ENCODE data around the gene TMEM17. TPM values are rescaled to one million over a fixed set of nuclear protein-coding genes. Genes with fewer than 3 reads are reported as not detected.
A peak's percentile ranks its signal among the peaks of the same experiment; 100 is the strongest.

TMEM17 gene
- total and polyA plus RNA-seq, 2 of the 13 experiments (the other 11 are each of a cell fraction or from before 2014, with no cell fraction given), result 0.22 to 0.50 TPM

DNA sequence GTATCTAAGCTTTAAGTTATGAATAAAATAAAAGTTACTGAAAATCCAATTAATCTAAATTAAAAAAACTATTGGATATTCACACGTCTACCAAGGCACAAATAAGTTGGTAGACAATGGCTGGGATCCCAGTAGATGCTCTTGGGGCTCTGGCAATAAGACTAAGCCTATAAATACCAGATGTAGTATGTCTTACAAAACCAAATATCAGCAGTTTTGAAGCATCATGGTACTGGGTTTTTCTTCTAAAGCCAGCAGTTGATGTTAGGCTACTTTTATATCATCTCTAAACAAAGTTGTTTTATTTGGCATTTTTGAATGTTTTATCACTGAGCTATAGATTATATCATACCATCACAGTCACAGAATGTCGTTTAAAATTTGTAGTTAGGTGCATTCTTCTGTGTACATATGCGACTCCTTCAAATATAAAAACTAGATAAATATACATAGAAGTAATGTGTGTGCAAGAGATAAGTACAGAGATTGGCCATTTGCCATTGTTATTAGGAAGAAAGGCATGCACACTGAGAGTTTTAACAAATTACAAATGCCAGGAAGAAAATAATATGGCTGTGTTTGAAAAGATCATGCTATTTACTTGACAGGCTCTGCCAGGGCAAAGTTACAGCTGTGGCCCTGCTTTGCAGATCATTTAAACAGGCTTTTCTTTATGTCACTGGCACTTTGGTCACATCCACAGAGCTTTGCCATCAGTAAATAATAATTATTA is 21.6 kb upstream of the TMEM17 start (continued):
- TF ChIP-seq NCOA1 (CRISPR knock-in tag; IDR thresholded peaks at IDR 0.05) (no peak), ZNF34 (CRISPR knock-in tag; IDR thresholded peaks at IDR 0.05; ENCODE audit: borderline replicate concordance) (no peak), ZSCAN20 (CRISPR knock-in tag; IDR thresholded peaks at IDR 0.05; ENCODE audit: borderline replicate concordance) (no peak), MATR3 (CRISPR knock-in tag; IDR thresholded peaks at IDR 0.05) (no peak), NCOR1 (IDR thresholded peaks at IDR 0.05; ENCODE audit: borderline replicate concordance, low read length) (peak; percentile 36; the same call in 1 of the 2 replicates), TAF1 (CRISPR knock-in tag; IDR thresholded peaks at IDR 0.05) (no peak), AKAP8 (CRISPR knock-in tag; IDR thresholded peaks at IDR 0.05) (no peak), ZNF430 (CRISPR knock-in tag; IDR thresholded peaks at IDR 0.05) (no peak), KDM3A (CRISPR knock-in tag; IDR thresholded peaks at IDR 0.05; ENCODE audit: low read depth) (no peak), MBD4 (IDR thresholded peaks at IDR 0.05; ENCODE audit: borderline replicate concordance, low read length) (no peak), NFATC3 (CRISPR knock-in tag; IDR thresholded peaks at IDR 0.05) (no peak), SKI (IDR thresholded peaks at IDR 0.05; ENCODE audit: partially characterized antibody) (no peak), FOXK1 (CRISPR knock-in tag; IDR thresholded peaks at IDR 0.05; ENCODE audit: borderline replicate concordance, low read depth) (no peak), ZNF44 (CRISPR knock-in tag; IDR thresholded peaks at IDR 0.05) (no peak), ZZZ3 (CRISPR knock-in tag; IDR thresholded peaks at IDR 0.05; ENCODE audit: borderline replicate concordance) (no peak), ZFAT (CRISPR knock-in tag; conservative IDR thresholded peaks at IDR 0.05) (no peak; the same call in 1 of the 2 replicates), RBAK (CRISPR knock-in tag; IDR thresholded peaks at IDR 0.05) (no peak), ZNF891 (CRISPR knock-in tag; IDR thresholded peaks at IDR 0.05) (no peak)
- TF ChIP-seq, protein P1, sequence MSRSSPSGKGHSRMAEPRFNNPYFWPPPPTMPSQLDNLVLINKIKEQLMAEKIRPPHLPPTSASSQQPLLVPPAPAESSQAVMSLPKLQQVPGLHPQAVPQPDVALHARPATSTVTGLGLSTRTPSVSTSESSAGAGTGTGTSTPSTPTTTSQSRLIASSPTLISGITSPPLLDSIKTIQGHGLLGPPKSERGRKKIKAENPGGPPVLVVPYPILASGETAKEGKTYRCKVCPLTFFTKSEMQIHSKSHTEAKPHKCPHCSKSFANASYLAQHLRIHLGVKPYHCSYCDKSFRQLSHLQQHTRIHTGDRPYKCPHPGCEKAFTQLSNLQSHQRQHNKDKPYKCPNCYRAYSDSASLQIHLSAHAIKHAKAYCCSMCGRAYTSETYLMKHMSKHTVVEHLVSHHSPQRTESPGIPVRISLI (CRISPR knock-in tag; IDR thresholded peaks at IDR 0.05; ENCODE audit: borderline replicate concordance), result 0 out of 2 replicates have a peak, but pooled peaks have one; percentile 14
- TF ChIP-seq, protein P2, sequence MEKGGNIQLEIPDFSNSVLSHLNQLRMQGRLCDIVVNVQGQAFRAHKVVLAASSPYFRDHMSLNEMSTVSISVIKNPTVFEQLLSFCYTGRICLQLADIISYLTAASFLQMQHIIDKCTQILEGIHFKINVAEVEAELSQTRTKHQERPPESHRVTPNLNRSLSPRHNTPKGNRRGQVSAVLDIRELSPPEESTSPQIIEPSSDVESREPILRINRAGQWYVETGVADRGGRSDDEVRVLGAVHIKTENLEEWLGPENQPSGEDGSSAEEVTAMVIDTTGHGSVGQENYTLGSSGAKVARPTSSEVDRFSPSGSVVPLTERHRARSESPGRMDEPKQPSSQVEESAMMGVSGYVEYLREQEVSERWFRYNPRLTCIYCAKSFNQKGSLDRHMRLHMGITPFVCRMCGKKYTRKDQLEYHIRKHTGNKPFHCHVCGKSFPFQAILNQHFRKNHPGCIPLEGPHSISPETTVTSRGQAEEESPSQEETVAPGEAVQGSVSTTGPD (CRISPR knock-in tag; IDR thresholded peaks at IDR 0.05), result 0 out of 2 replicates have a peak, but pooled peaks have one; percentile 26
- TF ChIP-seq, protein P3, sequence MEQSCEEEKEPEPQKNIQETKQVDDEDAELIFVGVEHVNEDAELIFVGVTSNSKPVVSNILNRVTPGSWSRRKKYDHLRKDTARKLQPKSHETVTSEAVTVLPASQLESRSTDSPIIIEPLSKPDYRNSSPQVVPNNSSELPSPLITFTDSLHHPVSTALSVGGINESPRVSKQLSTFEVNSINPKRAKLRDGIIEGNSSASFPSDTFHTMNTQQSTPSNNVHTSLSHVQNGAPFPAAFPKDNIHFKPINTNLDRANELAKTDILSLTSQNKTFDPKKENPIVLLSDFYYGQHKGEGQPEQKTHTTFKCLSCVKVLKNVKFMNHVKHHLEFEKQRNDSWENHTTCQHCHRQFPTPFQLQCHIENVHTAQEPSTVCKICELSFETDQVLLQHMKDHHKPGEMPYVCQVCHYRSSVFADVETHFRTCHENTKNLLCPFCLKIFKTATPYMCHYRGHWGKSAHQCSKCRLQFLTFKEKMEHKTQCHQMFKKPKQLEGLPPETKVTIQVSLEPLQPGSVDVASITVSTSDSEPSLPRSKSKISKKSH (CRISPR knock-in tag; IDR thresholded peaks at IDR 0.05; ENCODE audit: borderline replicate concordance), result no peak
- TF ChIP-seq, protein P4, sequence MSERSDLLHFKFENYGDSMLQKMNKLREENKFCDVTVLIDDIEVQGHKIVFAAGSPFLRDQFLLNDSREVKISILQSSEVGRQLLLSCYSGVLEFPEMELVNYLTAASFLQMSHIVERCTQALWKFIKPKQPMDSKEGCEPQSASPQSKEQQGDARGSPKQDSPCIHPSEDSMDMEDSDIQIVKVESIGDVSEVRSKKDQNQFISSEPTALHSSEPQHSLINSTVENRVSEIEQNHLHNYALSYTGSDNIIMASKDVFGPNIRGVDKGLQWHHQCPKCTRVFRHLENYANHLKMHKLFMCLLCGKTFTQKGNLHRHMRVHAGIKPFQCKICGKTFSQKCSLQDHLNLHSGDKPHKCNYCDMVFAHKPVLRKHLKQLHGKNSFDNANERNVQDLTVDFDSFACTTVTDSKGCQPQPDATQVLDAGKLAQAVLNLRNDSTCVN (CRISPR knock-in tag; IDR thresholded peaks at IDR 0.05; ENCODE audit: borderline replicate concordance), result no peak
- TF ChIP-seq, protein P5, sequence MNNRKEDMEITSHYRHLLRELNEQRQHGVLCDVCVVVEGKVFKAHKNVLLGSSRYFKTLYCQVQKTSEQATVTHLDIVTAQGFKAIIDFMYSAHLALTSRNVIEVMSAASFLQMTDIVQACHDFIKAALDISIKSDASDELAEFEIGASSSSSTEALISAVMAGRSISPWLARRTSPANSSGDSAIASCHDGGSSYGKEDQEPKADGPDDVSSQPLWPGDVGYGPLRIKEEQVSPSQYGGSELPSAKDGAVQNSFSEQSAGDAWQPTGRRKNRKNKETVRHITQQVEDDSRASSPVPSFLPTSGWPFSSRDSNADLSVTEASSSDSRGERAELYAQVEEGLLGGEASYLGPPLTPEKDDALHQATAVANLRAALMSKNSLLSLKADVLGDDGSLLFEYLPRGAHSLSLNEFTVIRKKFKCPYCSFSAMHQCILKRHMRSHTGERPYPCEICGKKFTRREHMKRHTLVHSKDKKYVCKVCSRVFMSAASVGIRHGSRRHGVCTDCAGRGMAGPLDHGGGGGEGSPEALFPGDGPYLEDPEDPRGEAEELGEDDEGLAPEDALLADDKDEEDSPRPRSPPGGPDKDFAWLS (CRISPR knock-in tag; IDR thresholded peaks at IDR 0.05; ENCODE audit: borderline replicate concordance), result no peak
